Breast epithelium (tissue), 3 donors: ENCODE measurements around the gene THAP10.

ENCODE experiments used
- POLR2A ChIP-seq: fragments of 450-650 bp; IDR thresholded peaks from one replicate; pipeline ENCODE4 v1.6.1; 2016; ENCODE audit warnings: antibody characterized with exemption, mild to moderate bottlenecking, moderate library complexity
- TF ChIP-seq, protein P1 (sequence below), 3 donors: fragments of 450-650 bp; IDR thresholded peaks; one replicate each; pipeline ENCODE4 v1.5.1; 2016 to 2017; ENCODE audit warnings: antibody characterized with exemption in 3 of 3, mild to moderate bottlenecking in 3 of 3, moderate library complexity in 3 of 3

DNA sequence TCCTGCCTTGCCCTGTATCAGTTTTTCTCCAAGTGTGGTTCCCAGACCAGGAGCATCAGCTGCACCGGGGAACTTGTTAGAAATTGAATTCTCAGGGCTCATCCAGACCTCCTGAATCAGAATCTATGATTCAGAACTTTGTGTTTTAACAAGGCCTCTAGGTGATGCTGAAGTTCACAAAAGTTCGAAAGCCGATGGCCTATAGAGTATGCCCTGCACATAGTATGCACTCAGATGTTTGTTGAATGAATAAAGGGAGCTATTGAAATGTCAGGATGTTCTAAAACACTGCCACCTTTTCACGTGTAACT, 37.6 kb downstream of the THAP10 start:
- TF ChIP-seq, protein P1, sequence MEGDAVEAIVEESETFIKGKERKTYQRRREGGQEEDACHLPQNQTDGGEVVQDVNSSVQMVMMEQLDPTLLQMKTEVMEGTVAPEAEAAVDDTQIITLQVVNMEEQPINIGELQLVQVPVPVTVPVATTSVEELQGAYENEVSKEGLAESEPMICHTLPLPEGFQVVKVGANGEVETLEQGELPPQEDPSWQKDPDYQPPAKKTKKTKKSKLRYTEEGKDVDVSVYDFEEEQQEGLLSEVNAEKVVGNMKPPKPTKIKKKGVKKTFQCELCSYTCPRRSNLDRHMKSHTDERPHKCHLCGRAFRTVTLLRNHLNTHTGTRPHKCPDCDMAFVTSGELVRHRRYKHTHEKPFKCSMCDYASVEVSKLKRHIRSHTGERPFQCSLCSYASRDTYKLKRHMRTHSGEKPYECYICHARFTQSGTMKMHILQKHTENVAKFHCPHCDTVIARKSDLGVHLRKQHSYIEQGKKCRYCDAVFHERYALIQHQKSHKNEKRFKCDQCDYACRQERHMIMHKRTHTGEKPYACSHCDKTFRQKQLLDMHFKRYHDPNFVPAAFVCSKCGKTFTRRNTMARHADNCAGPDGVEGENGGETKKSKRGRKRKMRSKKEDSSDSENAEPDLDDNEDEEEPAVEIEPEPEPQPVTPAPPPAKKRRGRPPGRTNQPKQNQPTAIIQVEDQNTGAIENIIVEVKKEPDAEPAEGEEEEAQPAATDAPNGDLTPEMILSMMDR (IDR thresholded peaks at IDR 0.05) = no peak
- no peak for TF ChIP-seq POLR2A
